HG02610 (cell line): ENCODE data around the gene SLC27A5.
"Not testable (repeated sequence)": the region's sequence is repeated elsewhere in the genome, so short reads cannot be mapped to it uniquely, and the experiment has no call there.

Experiments
- ATAC-seq: cut with Tn5 transposase; IDR thresholded peaks from one replicate; pipeline ENCODE4 v1.9.1; 2021; ENCODE audit warnings: mild to moderate bottlenecking, moderate library complexity; ENCODE audit not compliant: unreplicated experiment

Gene SLC27A5

DNA sequence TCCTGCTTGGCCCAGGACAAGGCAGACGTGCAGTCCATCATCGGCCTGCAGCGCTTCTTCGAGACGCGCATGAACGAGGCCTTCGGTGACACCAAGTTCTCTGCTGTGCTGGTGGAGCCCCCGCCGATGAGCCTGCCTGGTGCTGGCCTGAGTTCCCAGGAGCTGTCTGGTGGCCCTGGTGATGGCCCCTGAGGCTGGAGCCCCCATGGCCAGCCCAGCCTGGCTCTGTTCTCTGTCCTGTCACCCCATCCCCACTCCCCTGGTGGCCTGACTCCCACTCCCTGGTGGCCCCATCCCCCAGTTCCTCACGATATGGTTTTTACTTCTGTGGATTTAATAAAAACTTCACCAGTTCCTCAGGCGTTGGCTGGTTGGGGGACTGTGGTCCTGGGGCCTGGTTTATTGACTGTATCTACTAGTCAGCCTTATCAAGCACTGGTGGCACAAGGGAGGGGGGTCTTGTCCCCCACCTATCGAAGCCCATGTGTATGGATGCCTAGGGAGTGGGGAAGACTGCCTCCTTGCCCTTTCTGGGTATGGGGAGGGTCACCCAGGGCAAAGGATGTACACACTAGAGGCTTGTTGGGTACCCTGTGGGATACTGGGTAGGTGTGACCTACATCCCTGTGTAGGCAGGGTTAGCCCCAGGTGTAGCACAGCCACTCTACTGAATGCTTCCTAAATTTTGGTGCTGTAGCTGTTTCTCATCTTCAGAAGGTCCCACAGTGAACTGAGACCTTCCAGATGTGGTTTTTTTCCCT lies 38.8 kb upstream of the SLC27A5 start:
- no peak for ATAC-seq

DNA sequence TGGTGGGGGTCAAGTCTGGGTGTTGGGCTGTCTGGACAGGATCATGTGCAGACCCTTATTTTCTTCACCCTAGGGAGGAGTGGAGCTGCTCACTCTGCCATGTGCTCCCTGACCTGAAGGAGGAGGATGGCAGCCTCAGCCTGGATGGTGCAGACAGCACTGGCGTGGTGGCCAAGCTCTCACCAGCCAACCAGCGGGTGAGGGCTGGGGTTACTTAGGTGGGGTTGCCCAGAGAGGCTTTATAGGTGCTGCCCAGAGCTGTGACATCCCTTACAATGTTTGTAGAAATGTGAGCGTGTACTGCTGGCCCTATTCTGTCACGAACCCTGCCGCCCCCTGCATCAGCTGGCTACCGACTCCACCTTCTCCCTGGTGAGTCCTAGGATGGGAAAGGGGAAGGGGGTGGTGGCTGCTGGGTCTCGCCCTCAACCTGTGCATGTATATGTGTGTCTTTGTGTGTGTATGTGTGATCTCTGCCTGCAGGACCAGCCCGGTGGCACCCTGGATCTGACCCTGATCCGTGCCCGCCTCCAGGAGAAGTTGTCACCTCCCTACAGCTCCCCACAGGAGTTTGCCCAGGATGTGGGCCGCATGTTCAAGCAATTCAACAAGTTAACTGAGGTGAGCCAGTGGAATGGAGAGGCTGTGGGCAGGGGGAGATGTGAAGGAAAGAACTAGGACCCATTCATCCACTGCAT lies 38.0 kb upstream of the SLC27A5 start:
- ATAC-seq: no peak

DNA sequence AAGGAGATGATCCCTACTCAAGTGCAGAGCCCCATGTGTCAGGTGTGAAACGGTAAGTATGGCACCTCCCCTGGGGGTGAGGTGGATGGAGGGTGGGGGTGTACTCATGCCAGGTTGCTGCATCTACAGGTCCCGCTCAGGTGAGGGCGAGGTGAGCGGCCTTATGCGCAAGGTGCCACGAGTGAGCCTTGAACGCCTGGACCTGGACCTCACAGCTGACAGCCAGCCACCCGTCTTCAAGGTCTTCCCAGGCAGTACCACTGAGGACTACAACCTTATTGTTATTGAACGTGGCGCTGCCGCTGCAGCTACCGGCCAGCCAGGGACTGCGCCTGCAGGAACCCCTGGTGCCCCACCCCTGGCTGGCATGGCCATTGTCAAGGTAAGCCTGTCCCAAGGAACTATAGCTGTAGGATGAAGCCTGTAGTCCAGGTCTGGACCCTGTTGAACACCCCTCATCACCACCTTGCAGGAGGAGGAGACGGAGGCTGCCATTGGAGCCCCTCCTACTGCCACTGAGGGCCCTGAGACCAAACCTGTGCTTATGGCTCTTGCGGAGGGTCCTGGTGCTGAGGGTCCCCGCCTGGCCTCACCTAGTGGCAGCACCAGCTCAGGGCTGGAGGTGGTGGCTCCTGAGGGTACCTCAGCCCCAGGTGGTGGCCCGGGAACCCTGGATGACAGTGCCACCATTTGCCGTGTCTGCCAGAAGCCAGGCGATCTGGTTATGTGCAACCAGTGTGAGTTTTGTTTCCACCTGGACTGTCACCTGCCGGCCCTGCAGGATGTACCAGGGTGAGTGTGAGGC lies 37.3 kb upstream of the SLC27A5 start:
- ATAC-seq: no peak

DNA sequence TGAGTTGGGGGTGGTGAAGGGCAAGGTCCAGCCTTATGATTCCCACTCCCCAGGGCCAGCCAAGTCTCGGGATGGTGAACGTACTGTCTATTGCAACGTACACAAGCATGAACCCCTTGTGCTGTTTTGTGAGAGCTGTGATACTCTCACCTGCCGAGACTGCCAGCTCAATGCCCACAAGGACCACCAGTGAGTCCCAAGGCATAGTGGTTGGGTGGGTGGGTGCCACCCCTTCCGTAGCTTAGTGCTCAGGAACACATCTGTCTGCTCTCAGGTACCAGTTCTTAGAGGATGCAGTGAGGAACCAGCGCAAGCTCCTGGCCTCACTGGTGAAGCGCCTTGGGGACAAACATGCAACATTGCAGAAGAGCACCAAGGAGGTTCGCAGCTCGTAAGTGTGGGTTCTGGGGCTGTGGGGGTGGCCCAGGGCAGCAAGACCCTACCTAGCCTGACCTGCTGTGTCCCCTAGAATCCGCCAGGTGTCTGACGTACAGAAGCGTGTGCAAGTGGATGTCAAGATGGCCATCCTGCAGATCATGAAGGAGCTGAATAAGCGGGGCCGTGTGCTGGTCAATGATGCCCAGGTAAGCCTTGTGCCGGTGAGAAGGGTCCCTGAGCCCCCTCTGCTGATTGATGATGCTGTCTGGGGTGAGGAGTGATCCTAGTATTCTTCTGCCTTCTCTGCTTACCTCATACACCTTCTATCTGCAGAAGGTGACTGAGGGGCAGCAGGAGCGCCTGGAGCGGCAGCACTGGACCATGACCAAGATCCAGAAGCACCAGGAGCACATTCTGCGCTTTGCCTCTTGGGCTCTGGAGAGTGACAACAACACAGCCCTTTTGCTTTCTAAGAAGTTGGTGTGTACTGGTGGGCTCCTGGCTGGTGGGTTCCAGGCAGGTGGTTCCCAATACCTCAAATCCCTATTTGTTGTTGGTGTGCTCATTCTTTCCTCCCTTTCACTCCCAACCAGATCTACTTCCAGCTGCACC lies 35.8 kb upstream of the SLC27A5 start:
- ATAC-seq: no peak

DNA sequence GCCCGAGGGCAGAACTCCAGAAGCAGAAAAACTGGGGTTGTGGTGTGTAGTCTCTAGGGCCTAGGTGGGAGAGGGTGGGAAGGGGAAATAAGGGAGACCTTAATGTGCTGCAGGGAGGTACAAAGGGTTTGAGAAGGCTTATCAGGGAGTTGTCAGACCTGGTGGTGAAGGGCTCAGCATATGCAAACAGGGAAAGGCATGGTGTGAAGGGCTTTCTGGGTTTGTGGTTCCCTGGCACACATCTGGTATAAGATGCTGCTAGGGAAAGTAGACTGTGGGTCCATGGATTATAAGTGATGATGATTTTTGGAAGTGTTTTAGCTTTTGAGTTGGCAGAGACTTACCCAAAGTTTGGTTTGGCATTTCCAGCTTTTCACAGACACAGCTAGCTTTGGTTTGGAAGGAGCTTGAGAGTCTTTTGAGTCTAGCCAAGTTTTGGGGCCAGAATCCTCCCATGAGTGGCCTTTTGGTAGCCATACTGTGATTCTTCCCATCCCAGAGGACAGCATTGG lies 34.3 kb upstream of the SLC27A5 start:
- ATAC-seq: no peak

DNA sequence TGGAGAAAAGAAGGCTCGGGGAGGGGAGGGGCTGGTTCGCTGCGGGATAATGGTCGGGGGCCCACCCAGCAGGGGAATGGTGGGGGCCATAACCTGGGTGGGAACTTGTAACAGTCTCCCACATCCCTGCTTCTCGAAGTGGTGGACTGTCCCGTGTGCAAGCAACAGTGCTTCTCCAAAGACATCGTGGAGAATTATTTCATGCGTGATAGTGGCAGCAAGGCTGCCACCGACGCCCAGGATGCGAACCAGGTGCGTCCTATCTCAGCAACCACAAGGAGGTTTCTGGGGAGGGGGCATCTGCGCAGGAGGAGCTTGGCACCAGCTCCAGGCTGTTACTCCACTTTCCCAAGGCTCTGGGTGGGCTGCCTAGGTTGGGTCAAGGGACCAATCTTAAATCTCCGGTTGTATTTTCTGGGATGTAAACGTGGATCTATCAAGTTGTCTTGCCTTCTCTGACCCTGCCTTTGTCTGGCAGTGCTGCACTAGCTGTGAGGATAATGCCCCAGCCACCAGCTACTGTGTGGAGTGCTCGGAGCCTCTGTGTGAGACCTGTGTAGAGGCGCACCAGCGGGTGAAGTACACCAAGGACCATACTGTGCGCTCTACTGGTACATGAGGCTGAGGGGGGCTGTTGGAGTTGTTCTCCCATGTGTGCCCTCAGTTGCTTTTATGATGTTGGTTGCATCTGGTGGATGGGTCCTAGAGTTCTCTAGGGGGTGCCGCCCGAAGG lies 33.7 kb upstream of the SLC27A5 start:
- ATAC-seq: no peak

DNA sequence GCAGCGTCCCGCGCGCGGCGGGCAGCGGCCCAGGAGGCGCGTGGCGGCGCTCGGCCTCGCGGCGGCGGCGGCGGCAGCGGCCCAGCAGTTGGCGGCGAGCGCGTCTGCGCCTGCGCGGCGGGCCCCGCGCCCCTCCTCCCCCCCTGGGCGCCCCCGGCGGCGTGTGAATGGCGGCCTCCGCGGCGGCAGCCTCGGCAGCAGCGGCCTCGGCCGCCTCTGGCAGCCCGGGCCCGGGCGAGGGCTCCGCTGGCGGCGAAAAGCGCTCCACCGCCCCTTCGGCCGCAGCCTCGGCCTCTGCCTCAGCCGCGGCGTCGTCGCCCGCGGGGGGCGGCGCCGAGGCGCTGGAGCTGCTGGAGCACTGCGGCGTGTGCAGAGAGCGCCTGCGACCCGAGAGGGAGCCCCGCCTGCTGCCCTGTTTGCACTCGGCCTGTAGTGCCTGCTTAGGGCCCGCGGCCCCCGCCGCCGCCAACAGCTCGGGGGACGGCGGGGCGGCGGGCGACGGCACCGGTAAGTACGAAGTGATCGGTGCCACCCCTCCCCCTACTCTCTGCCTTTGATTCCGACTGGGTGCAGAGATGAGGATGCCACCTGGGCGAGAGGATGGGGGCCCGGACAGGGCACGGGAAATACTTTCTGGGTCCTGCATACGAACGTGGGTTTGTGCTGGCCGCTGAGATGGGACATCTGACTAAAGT lies 32.9 kb upstream of the SLC27A5 start:
- peak; percentile 49 for ATAC-seq

DNA sequence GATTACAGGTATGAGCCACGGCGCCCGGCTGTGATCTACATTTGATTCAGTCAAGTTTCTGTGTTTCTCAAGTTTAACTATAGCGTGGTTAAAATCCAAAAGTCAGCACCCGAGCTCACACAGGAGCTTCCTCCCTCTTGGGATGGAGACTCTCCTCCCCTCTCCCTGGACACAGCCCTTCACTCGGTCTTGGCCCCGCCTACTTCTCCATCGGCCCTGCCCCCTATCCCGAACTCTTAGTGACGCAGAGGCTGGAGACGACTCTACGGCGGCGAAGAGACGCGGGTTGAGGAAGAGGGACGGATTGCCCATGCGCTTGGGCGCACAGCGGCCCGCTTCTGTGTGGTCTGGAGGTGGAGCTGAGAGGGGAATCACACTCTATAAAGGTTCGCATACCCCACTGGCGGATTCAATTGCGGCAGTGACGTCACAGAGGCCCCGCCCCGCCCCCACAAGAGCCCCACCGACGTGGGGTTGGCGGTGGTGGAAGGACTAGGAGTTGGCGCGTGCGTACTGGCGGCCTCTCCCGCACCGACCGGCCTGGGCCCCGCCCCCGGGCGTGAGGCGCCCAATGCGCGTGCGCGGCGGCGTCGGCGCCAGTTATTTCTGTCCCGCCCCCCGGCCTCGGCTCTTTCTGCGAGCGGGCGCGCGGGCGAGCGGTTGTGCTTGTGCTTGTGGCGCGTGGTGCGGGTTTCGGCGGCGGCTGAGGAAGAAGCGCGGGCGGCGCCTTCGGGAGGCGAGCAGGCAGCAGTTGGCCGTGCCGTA lies 32.2 kb upstream of the SLC27A5 start, which contains the start of gene TRIM28:
Gene TRIM28 (plus strand): TSS at position 239 of the 765 bp plus-strand sequence. CDS start 694 bp downstream, outside the sequence.
- ATAC-seq: peak; percentile 78

DNA sequence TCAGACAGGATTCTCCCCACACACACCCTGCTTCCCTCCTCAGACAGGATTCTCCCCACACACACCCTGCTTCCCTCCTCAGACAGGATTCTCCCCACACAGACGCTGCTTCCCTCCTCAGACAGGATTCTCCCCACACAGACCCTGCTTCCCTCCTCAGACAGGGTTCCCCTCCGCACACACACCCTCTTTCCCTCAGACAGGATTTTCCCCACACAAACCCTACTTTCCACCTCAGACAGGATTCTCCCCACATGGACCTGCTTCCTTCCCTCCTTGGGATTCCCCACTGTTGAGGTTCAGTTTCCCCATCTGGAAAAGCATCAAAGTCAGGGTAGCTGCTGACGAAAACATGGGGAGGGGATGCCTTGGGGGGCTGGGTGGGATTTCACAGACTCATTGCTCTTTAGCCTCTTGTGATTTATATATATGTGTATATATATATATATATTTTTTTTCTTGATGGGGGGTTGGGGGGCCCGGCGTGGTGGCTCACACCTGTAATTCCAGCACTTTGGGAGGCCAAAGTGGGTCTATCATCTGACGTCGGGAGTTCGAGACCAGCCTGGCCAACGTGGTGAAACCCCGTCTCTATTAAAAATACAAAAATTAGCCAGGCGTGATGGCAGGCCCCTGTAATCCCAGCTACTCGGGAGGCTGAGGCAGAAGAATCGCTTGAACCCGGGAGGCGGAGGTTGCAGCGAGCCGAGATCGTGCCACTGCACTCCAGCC lies 31.0 kb upstream of the SLC27A5 start:
- not testable (repeated sequence) for ATAC-seq

DNA sequence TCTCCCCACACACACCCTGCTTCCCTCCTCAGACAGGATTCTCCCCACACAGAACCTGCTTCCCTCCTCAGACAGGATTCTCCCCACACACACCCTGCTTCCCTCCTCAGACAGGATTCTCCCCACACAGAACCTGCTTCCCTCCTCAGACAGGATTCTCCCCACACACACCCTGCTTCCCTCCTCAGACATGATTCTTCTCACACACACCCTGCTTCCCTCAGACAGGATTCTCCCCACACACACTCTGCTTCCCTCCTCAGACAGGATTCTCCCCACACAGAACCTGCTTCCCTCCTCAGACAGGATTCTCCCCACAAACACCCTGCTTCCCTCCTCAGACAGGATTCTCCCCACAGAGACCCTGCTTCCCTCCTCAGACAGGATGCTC lies 27.4 kb upstream of the SLC27A5 start:
- not testable (repeated sequence) for ATAC-seq

DNA sequence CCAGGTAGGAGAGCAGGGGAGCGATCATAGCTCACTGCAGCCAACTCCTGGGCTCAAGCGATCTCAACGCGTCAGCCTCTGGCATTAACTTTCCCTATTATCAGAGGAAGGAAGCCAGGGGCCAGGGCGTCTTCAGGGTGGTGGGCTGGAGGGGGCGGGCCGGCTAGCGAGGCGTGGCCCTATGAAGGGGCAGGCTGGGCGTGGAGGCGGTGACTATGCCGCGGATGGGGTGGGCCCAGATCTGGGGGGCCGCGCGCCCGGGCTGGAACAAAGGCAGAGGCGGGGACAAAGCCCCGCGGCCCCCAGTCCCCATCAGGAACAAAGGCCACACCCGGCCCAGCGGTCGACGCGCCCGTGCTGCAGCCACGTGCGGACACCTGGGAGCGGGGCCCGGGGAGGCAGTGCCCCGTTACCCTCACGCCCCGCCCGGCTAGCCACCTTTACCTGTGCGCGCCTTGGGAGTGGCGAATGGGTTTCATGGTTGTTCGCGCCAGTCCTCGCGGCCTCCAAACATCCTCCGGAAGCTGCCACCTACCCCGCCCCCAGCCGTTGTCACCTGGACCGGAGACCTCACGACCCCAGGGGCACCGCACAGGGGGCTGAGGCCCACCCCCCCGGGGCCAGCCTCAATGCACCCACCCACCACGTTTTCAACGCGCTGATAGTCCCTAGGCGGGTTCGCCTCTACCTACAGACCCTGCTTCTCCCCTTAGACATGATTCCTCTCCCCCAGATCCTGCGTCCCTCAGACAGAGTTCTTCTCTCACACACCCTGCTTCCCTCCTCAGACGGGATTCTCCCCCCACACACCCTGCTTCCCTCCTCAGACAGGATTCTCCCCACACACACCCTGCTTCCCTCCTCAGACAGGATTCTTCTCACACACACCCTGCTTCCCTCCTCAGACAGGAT lies 26.7 kb upstream of the SLC27A5 start:
- ATAC-seq: no peak

DNA sequence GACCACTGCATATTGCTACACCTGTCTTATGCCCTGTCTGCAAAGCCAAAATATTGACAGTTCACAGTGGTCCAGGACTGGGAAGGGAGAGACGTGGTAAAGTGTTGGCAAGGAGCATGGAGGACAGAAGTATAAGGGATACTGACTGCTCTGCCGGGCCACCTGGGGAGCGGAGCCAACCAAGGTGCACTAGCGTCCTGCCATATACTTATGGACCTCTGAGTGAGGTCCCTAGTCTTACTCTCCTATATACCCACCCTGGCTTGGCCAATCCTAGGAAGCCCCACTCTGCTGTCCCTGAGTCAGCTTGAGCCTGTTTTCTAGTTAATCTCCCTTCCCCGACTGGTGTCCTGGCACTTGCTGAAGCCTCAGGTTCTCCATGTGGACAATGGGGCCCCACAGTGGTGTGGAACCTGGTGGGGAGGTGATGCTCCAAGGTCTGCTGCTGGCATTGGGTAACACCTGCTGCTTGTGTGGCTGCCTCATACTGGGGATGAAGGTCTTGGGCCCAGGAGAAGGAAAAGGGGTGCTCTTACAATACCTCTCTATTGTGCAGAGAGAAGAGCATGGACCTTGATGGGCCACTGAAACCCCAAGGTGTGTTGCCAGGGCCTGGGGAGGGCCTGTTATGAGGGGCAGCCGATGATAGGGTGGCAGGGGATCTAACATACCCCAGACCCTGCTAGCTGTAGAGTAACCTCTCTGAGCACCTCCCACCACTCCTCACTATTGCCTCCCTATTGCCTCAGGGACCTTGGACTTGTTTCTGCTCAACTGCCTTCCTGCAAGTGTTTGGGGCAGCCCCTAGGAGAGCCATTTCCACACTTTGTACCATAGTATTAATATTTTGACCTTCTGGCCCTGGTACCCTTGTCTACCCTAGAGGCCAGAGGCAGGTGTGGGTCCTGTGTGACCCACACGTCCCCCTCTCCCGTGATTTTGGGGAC lies 25.3 kb upstream of the SLC27A5 start:
- ATAC-seq: no peak

DNA sequence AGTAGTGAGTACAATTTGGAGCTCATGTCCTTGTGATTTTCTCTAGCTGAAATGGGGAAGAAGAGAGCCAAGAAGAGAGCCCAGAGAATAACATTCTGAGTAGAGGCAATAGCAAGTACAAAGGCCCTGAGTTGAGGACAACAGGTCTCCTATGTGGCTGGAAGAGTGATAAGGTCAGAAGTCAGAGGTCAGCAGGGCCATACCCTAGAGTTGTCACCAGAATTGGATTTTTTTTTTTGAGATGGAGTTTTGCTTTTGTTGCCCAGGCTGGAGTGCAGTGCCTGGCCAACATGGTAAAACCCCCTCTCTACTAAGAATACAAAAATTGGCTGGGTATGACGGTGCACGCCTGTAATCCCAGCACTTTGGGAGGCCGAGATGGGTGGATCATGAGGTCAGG lies 24.1 kb upstream of the SLC27A5 start:
- no peak for ATAC-seq

DNA sequence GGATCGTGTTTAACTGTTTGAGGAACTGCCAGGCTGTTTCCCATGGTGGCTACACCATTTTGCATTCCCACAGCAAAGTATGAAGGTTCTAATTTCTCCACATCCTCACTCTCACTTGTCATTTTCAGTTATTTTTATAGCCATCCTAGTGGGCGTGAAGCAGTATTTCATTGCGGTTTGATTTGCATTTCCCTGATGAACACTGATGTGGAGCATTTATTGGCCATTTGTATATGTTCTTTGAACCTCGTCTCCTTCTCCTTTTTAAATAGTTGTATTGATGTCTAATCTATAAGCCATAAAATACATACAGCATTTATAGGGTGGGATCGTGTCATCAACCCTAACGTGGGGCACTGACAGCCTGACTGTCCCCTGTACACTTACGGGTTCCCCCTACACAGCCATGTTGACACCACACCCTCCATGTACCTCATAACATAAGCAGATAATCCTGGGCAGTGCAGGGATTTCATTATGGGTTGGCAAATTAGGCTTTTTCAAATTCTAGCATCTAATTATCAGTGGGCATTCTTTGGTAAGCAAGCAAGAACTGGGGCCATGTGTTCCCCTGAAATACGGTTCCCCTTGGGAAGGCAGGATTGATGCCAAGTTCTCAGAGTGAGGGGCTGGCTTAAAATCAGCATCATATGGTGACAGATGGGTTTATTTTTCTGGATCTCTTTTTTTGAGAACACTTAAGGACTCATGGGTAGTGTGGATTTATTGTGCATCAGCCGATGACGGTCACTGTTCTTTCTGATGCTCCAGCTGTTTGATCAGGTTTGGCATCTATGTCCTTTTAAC lies 19.4 kb upstream of the SLC27A5 start:
- no peak for ATAC-seq
